Upper lobe of left lung (tissue), 6 donors: ENCODE data around the gene LGI4. TPM values are rescaled to one million over a fixed set of nuclear protein-coding genes. Genes with fewer than 3 reads are reported as not detected.

Experiments
- ATAC-seq, 2 donors: fragments of 200-7000 bp; cut with Tn5 transposase; one replicate each; pipeline ENCODE4 v1.9.1; 2022; ENCODE audit warnings: mild to moderate bottlenecking in 2 of 2, moderate library complexity in 2 of 2; ENCODE audit not compliant: low FRiP score in 2 of 2
- DNase-seq, 2 donors: peaks; one replicate each; pipeline ENCODE4 v3.0.0-alpha.2; 2019 to 2020
- H3K27ac ChIP-seq, 4 donors: fragments of 200-600 bp; sonication (generic); one replicate each; pipeline ENCODE4 v1.5.1; 2016 to 2019
- H3K27me3 ChIP-seq, 4 donors: fragments of 200-600 bp; sonication (generic); one replicate each; pipeline ENCODE4 v1.5.1; 2017 to 2019
- H3K36me3 ChIP-seq, 4 donors: fragments of 200-600 bp; sonication (generic); one replicate each; pipeline ENCODE4 v1.5.1; 2016 to 2019
- H3K4me1 ChIP-seq, 4 donors: fragments of 200-600 bp; sonication (generic); one replicate each; pipeline ENCODE4 v1.5.1; 2018 to 2019
- H3K4me3 ChIP-seq, 4 donors: fragments of 200-600 bp; sonication (generic); one replicate each; pipeline ENCODE4 v1.5.1; 2017 to 2019; ENCODE audit warnings: mild to moderate bottlenecking in 2 of 4, moderate library complexity in 1 of 4
- H3K9me3 ChIP-seq, 4 donors: fragments of 200-600 bp; sonication (generic); one replicate each; pipeline ENCODE4 v1.5.1; 2018 to 2019
- EP300 ChIP-seq, 4 donors: sonication (generic); formaldehyde crosslinking; IDR thresholded peaks; one replicate each; pipeline ENCODE4 v1.5.1; 2017; ENCODE audit warnings: antibody characterized with exemption in 4 of 4, control low read depth in 2 of 4
- POLR2A ChIP-seq, 4 donors: fragments of 450-650 bp; IDR thresholded peaks; one replicate each; pipeline ENCODE4 v1.5.1; 2016 to 2017; ENCODE audit warnings: antibody characterized with exemption in 4 of 4, mild to moderate bottlenecking in 2 of 4
- POLR2AphosphoS5 ChIP-seq, 2 donors: sonication (generic); formaldehyde crosslinking; IDR thresholded peaks; one replicate each; pipeline ENCODE4 v1.5.1; 2017; ENCODE audit warnings: antibody characterized with exemption in 2 of 2
- WGBS, 2 donors: methylation state at CpG; one replicate each; pipeline ENCODE4 v1.1.5; 2017 to 2018; 5-methylcytosine and 5-hydroxymethylcytosine counted together
- total RNA-seq, 6 donors: library from RNA; depleted of rRNA in 4 of 6; stranded (reverse); fragments of >200 nt in 4 of 6; gene quantifications; one replicate each; pipeline versions ENCODE4 v1.1.0 to v1.2.1, GENCODE V29; 2016 to 2021
- TF ChIP-seq, protein P1 (sequence below), 6 experiments: fragments of 450-650 bp in 4 of 6; fragments of 200-600 bp in 2 of 6; sonication (generic) in 2 of 6; IDR thresholded peaks; one replicate each; pipeline ENCODE4 v1.5.1; 2016 to 2019; ENCODE audit warnings: antibody characterized with exemption in 6 of 6
- donor health status: DM: no; HTN: no; CAD: no; lungs with moderate emphysema.
- donor health status: DM: no; HTN: yes; CAD: no; lungs with severe emphysema.

The LGI4 gene
- total RNA-seq, 6 donors from 2014 or later = 3.3 to 25.3 (median 7.1) TPM

GRCh38 chr19:35112995-35113688 lies 21.7 kb downstream of the LGI4 start:
- DNase-seq (no peak), ATAC-seq (no peak)
- no peaks in the 10 kb centered on the region for H3K36me3 ChIP-seq
- TF ChIP-seq POLR2AphosphoS5 (IDR thresholded peaks at IDR 0.05) = no peak
- TF ChIP-seq, protein P1, sequence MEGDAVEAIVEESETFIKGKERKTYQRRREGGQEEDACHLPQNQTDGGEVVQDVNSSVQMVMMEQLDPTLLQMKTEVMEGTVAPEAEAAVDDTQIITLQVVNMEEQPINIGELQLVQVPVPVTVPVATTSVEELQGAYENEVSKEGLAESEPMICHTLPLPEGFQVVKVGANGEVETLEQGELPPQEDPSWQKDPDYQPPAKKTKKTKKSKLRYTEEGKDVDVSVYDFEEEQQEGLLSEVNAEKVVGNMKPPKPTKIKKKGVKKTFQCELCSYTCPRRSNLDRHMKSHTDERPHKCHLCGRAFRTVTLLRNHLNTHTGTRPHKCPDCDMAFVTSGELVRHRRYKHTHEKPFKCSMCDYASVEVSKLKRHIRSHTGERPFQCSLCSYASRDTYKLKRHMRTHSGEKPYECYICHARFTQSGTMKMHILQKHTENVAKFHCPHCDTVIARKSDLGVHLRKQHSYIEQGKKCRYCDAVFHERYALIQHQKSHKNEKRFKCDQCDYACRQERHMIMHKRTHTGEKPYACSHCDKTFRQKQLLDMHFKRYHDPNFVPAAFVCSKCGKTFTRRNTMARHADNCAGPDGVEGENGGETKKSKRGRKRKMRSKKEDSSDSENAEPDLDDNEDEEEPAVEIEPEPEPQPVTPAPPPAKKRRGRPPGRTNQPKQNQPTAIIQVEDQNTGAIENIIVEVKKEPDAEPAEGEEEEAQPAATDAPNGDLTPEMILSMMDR (IDR thresholded peaks at IDR 0.05) = no peak
- no peak for TF ChIP-seq POLR2A (IDR thresholded peaks at IDR 0.05)
- TF ChIP-seq EP300 (IDR thresholded peaks at IDR 0.05) = no peak
- H3K27ac ChIP-seq = no peak overlapping the region
- H3K4me1 ChIP-seq = peaks cover 11 to 21% (median 17%) of the 10 kb centered on the region in 4 donors
- H3K9me3 ChIP-seq = no peaks in the 10 kb centered on the region
- 83 to 86% methylated on average over 15 of the region's 15 CpGs for WGBS, 2 donors
- H3K27me3 ChIP-seq = no peaks in the 10 kb centered on the region
- no peak overlapping the region for H3K4me3 ChIP-seq

DNA sequence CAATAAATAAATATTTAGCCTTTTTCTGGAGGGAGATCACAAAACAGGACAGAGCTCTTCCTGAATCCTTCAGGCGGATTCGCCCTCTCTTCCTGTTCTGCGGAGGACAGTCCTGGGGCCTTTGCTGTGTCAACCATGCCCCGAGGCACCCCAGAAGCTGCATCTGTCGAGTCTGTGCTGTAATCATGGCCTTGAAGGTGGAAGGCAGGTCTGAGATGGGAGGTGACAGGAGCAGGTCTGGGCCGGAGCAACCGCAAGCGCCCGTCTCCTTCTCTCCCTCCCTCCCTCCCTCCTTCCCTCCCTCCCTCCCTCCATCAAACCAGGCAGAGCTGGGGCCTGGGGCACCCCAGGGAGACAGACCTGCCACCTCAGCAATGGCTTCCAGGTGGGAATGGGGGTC lies 23.9 kb downstream of the LGI4 start:
- no peak overlapping the region for H3K4me3 ChIP-seq
- no peaks in the 10 kb centered on the region for H3K9me3 ChIP-seq
- no peak for ATAC-seq
- WGBS, 2 donors = 62% methylated on average over 9 of the region's 9 CpGs
- TF ChIP-seq POLR2A (IDR thresholded peaks at IDR 0.05) (no peak), EP300 (IDR thresholded peaks at IDR 0.05) (no peak), POLR2AphosphoS5 (IDR thresholded peaks at IDR 0.05) (no peak)
- TF ChIP-seq, protein P1 (IDR thresholded peaks at IDR 0.05) = no peak
- no peaks in the 10 kb centered on the region for H3K36me3 ChIP-seq
- H3K4me1 ChIP-seq = peaks cover 12 to 26% (median 19%) of the 10 kb centered on the region in 4 donors
- DNase-seq = no peak
- no peaks in the 10 kb centered on the region for H3K27me3 ChIP-seq
- H3K27ac ChIP-seq = no peak overlapping the region

GRCh38 chr19:35109395-35110112 lies 25.3 kb downstream of the LGI4 start:
- peak in 1 of 2 donors; percentile 65 for DNase-seq
- no peaks in the 10 kb centered on the region for H3K9me3 ChIP-seq
- H3K4me3 ChIP-seq = no peak overlapping the region
- peaks cover 3 to 12% (median 11%) of the 10 kb centered on the region in 4 donors for H3K4me1 ChIP-seq
- TF ChIP-seq POLR2AphosphoS5 (IDR thresholded peaks at IDR 0.05) = no peak
- TF ChIP-seq, protein P1 (IDR thresholded peaks at IDR 0.05) = no peak
- TF ChIP-seq POLR2A (IDR thresholded peaks at IDR 0.05) = no peak
- TF ChIP-seq EP300 (IDR thresholded peaks at IDR 0.05) = no peak
- H3K27me3 ChIP-seq = no peaks in the 10 kb centered on the region
- H3K27ac ChIP-seq = no peak overlapping the region
- WGBS, 2 donors = 78 to 83% methylated on average over 17 to 22 of the region's 22 CpGs
- ATAC-seq = no peak
- no peaks in the 10 kb centered on the region for H3K36me3 ChIP-seq

DNA sequence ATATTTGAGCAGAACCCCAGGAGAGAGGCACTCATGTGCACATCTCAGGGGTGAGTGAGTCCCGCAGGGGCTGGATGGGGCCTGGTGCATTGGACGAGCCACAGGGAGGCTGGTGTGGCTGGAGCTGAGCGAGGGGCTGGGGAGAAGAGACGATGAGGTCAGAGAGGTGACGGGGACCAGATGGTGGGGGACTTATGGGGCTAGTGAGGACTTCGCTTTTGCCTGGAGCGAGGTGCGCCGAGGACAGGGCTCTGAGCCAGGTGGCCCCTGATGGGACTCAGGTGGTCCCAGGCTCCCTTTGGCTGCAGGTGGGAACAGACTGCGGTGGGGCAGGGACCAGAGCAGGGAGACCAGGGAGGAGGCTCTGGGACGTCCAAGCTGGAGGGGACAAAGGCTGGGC lies 26.1 kb downstream of the LGI4 start:
- DNase-seq = peak in 1 of 2 donors; percentile 60
- TF ChIP-seq, protein P1 (IDR thresholded peaks at IDR 0.05) = no peak
- TF ChIP-seq EP300 (IDR thresholded peaks at IDR 0.05) = no peak
- no peak for TF ChIP-seq POLR2AphosphoS5 (IDR thresholded peaks at IDR 0.05)
- TF ChIP-seq POLR2A (IDR thresholded peaks at IDR 0.05) = no peak
- no peak overlapping the region for H3K27ac ChIP-seq

More for the DNA sequence above, 26.1 kb downstream of the LGI4 start:
- H3K36me3 ChIP-seq = no peaks in the 10 kb centered on the region
- no peaks in the 10 kb centered on the region for H3K27me3 ChIP-seq
- H3K9me3 ChIP-seq = no peaks in the 10 kb centered on the region
- ATAC-seq = no peak
- 87 to 93% methylated on average over 11 of the region's 11 CpGs for WGBS, 2 donors
- H3K4me3 ChIP-seq = no peak overlapping the region
- peaks cover 0 to 7% (median 6%) of the 10 kb centered on the region in 4 donors for H3K4me1 ChIP-seq
